HEK293 (cell line): ENCODE data around the gene RPL36.

Experiments used
- GLI2 ChIP-seq: fragments of 450-650 bp; formaldehyde crosslinking; IDR thresholded peaks from 2 replicates; pipeline ENCODE4; 2017; ENCODE audit warnings: missing biosample characterization, missing genetic modification characterization, low read depth, borderline replicate concordance
- IKZF3 ChIP-seq: fragments of 450-650 bp; IDR thresholded peaks from 2 replicates; pipeline ENCODE4 v1.5.0; 2018; ENCODE audit warnings: missing biosample characterization, mild to moderate bottlenecking, missing genetic modification characterization, moderate library complexity
- KLF10 ChIP-seq: fragments of 450-650 bp; IDR thresholded peaks from 2 replicates; pipeline ENCODE4 v1.5.1; 2018; ENCODE audit warnings: missing biosample characterization, mild to moderate bottlenecking, missing genetic modification characterization
- MZF1 ChIP-seq: fragments of 450-650 bp; formaldehyde crosslinking; IDR thresholded peaks from 2 replicates; pipeline ENCODE4 v1.5.1; 2017; ENCODE audit warnings: missing biosample characterization, missing genetic modification characterization, borderline replicate concordance
- SCRT2 ChIP-seq: fragments of 450-650 bp; formaldehyde crosslinking; IDR thresholded peaks from 2 replicates; pipeline ENCODE4 v1.5.1; 2016; ENCODE audit warnings: missing biosample characterization, missing genetic modification characterization
- SP7 ChIP-seq: fragments of 450-650 bp; formaldehyde crosslinking; IDR thresholded peaks from 2 replicates; pipeline ENCODE4 v1.5.1; 2016; ENCODE audit warnings: missing biosample characterization, missing genetic modification characterization
- TRIM28 ChIP-seq: IDR thresholded peaks from 2 replicates; pipeline ENCODE4 v1.6.1; 2011; ENCODE audit warnings: low read length, control low read depth, borderline replicate concordance
- YY1 ChIP-seq: fragments of 450-650 bp; formaldehyde crosslinking; IDR thresholded peaks from 2 replicates; pipeline ENCODE4 v1.5.1; 2018; ENCODE audit warnings: missing biosample characterization, missing genetic modification characterization
- YY2 ChIP-seq: fragments of 450-650 bp; formaldehyde crosslinking; IDR thresholded peaks from 2 replicates; pipeline ENCODE4 v1.5.1; 2016; ENCODE audit warnings: missing biosample characterization, missing genetic modification characterization
- ZBTB21 ChIP-seq: fragments of 450-650 bp; formaldehyde crosslinking; IDR thresholded peaks from 2 replicates; pipeline ENCODE4 v1.5.1; 2017; ENCODE audit warnings: missing biosample characterization, missing genetic modification characterization
- ZFP3 ChIP-seq: fragments of 450-650 bp; formaldehyde crosslinking; IDR thresholded peaks from 2 replicates; pipeline ENCODE4 v1.5.1; 2016; ENCODE audit warnings: low read depth, missing biosample characterization, missing genetic modification characterization
- ZNF10 ChIP-seq: fragments of 450-650 bp; formaldehyde crosslinking; IDR thresholded peaks from 2 replicates; pipeline ENCODE4 v1.5.1; 2017; ENCODE audit warnings: missing biosample characterization, missing genetic modification characterization
- ZNF24 ChIP-seq: fragments of 450-650 bp; formaldehyde crosslinking; IDR thresholded peaks from 2 replicates; pipeline ENCODE4 v1.5.1; 2016; ENCODE audit warnings: missing biosample characterization, missing genetic modification characterization
- ZNF274 ChIP-seq, 2 experiments: fragments of 200-500 bp in 1 of 2; fragments of 450-650 bp in 1 of 2; sonication (Bioruptor generic) in 1 of 2; formaldehyde crosslinking in 1 of 2; IDR thresholded peaks; 2 replicates each; pipeline versions ENCODE4 v1.5.1 to v1.6.1; 2014 to 2016; ENCODE audit warnings: borderline replicate concordance in 1 of 2, inconsistent platforms in 1 of 2, low read length in 1 of 2, missing biosample characterization in 1 of 2, missing genetic modification characterization in 1 of 2
- ZNF302 ChIP-seq: fragments of 450-650 bp; formaldehyde crosslinking; IDR thresholded peaks from 2 replicates; pipeline ENCODE4 v1.5.1; 2016; ENCODE audit warnings: missing biosample characterization, missing genetic modification characterization, low read depth
- ZNF366 ChIP-seq: fragments of 450-650 bp; formaldehyde crosslinking; conservative IDR thresholded peaks from 2 replicates; pipeline ENCODE4 v1.5.1; 2016; ENCODE audit warnings: missing biosample characterization, missing genetic modification characterization
- ZNF394 ChIP-seq: fragments of 450-650 bp; formaldehyde crosslinking; IDR thresholded peaks from 2 replicates; pipeline ENCODE4 v1.5.1; 2016; ENCODE audit warnings: missing biosample characterization, missing genetic modification characterization, mild to moderate bottlenecking, moderate library complexity, borderline replicate concordance
- ZNF473 ChIP-seq: fragments of 450-650 bp; formaldehyde crosslinking; IDR thresholded peaks from 2 replicates; pipeline ENCODE4 v1.5.1; 2017; ENCODE audit warnings: missing biosample characterization, missing genetic modification characterization
- ZNF529 ChIP-seq: fragments of 450-650 bp; formaldehyde crosslinking; IDR thresholded peaks from 2 replicates; pipeline ENCODE4 v1.5.1; 2017; ENCODE audit warnings: missing genetic modification characterization, missing biosample characterization; ENCODE audit not compliant: insufficient replicate concordance
- ZNF560 ChIP-seq: fragments of 450-650 bp; formaldehyde crosslinking; IDR thresholded peaks from 2 replicates; pipeline ENCODE4 v1.5.1; 2017; ENCODE audit warnings: missing biosample characterization, missing genetic modification characterization, borderline replicate concordance
- ZNF571 ChIP-seq: fragments of 450-650 bp; formaldehyde crosslinking; IDR thresholded peaks from 2 replicates; pipeline ENCODE4 v1.5.0; 2017; ENCODE audit warnings: missing biosample characterization, missing genetic modification characterization
- ZNF596 ChIP-seq: fragments of 450-650 bp; IDR thresholded peaks from 2 replicates; pipeline ENCODE4 v1.5.0; 2018; ENCODE audit warnings: missing biosample characterization, mild to moderate bottlenecking, missing genetic modification characterization, moderate library complexity
- ZNF600 ChIP-seq: fragments of 450-650 bp; formaldehyde crosslinking; IDR thresholded peaks from 2 replicates; pipeline ENCODE4 v1.5.1; 2016; ENCODE audit warnings: missing biosample characterization, missing genetic modification characterization
- ZNF610 ChIP-seq: fragments of 450-650 bp; formaldehyde crosslinking; IDR thresholded peaks from 2 replicates; pipeline ENCODE4 v1.5.1; 2016; ENCODE audit warnings: missing biosample characterization, missing genetic modification characterization, borderline replicate concordance
- ZNF621 ChIP-seq: fragments of 450-650 bp; formaldehyde crosslinking; IDR thresholded peaks from 2 replicates; pipeline ENCODE4 v1.5.1; 2017; ENCODE audit warnings: missing biosample characterization, missing genetic modification characterization
- ZSCAN16 ChIP-seq: fragments of 450-650 bp; formaldehyde crosslinking; IDR thresholded peaks from 2 replicates; pipeline ENCODE4 v1.5.1; 2016; ENCODE audit warnings: missing biosample characterization, missing genetic modification characterization
- ZSCAN23 ChIP-seq: fragments of 450-650 bp; formaldehyde crosslinking; IDR thresholded peaks from 2 replicates; pipeline ENCODE4 v1.5.1; 2016; ENCODE audit warnings: missing biosample characterization, missing genetic modification characterization
- TF ChIP-seq, protein P1 (sequence below): fragments of 450-650 bp; formaldehyde crosslinking; IDR thresholded peaks from 2 replicates; pipeline ENCODE4; 2016; ENCODE audit warnings: missing biosample characterization, missing genetic modification characterization
- TF ChIP-seq, protein P2 (sequence below): fragments of 450-650 bp; formaldehyde crosslinking; IDR thresholded peaks from 2 replicates; pipeline ENCODE4 v1.5.1; 2016; ENCODE audit warnings: missing biosample characterization, missing genetic modification characterization
- TF ChIP-seq, protein P3 (sequence below): fragments of 450-650 bp; formaldehyde crosslinking; IDR thresholded peaks from 2 replicates; pipeline ENCODE4 v1.5.1; 2017; ENCODE audit warnings: missing biosample characterization, missing genetic modification characterization
- TF ChIP-seq, protein P4 (sequence below): fragments of 450-650 bp; IDR thresholded peaks from 2 replicates; pipeline ENCODE4 v1.5.1; 2018; ENCODE audit warnings: missing biosample characterization, mild to moderate bottlenecking, missing genetic modification characterization
- TF ChIP-seq, protein P5 (sequence below): fragments of 450-650 bp; formaldehyde crosslinking; IDR thresholded peaks from 2 replicates; pipeline ENCODE4 v1.5.1; 2016; ENCODE audit warnings: missing biosample characterization, missing genetic modification characterization

Gene RPL36

DNA sequence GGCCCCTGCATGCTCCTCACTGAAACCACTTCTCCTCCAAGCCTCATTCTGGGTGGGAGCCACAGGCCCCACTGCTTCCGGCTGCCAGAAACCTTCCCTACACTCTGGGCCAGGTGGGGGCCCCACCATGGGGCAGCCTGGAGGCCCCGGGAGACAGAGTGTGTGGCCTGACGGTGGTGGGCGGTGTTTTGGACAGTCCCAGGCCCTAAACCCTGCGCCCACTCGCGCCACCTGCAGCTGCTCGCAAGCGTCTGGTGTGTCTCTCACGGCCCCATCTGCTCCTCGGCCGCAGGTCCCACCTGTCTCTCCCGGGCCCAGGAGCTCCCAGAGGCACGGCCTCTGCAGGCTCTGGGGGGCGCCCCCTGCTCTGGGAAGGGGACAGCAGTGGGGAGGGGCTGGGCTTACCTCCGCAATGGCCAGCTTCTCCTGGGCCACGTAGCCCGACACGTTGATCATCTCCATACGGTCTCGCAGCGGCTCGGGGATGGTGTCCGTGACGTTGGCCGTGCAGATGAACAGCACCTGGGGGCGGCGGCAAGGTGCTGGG is 5.6 kb downstream of the RPL36 start (continued):
- TF ChIP-seq, protein P1, sequence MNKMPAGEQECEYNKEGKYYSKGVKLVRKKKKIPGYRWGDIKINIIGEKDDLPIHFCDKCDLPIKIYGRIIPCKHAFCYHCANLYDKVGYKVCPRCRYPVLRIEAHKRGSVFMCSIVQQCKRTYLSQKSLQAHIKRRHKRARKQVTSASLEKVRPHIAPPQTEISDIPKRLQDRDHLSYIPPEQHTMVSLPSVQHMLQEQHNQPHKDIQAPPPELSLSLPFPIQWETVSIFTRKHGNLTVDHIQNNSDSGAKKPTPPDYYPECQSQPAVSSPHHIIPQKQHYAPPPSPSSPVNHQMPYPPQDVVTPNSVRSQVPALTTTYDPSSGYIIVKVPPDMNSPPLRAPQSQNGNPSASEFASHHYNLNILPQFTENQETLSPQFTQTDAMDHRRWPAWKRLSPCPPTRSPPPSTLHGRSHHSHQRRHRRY (tag by site-specific recombination): no peak
- TF ChIP-seq ZNF473 (tag by site-specific recombination): no peak
- no peak for TF ChIP-seq ZNF596 (tag by site-specific recombination)
- TF ChIP-seq IKZF3 (tag by site-specific recombination): peak; percentile 62
- 0 out of 2 replicates have a peak, but pooled peaks have one; percentile 32 for TF ChIP-seq ZNF10
- TF ChIP-seq ZNF302: no peak
- TF ChIP-seq, protein P2, sequence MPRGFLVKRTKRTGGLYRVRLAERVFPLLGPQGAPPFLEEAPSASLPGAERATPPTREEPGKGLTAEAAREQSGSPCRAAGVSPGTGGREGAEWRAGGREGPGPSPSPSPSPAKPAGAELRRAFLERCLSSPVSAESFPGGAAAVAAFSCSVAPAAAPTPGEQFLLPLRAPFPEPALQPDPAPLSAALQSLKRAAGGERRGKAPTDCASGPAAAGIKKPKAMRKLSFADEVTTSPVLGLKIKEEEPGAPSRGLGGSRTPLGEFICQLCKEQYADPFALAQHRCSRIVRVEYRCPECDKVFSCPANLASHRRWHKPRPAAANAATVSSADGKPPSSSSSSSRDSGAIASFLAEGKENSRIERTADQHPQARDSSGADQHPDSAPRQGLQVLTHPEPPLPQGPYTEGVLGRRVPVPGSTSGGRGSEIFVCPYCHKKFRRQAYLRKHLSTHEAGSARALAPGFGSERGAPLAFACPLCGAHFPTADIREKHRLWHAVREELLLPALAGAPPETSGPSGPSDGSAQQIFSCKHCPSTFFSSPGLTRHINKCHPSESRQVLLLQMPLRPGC (tag by site-specific recombination): no peak
- TF ChIP-seq ZNF571 (tag by site-specific recombination): no peak
- no peak for TF ChIP-seq ZNF274 (IDR thresholded peaks at IDR 0.05; ENCODE audit: low read length)
- no peak for TF ChIP-seq ZNF274 (tag by site-specific recombination; IDR thresholded peaks at IDR 0.05; ENCODE audit: borderline replicate concordance)
- no peak for TF ChIP-seq TRIM28
- no peak for TF ChIP-seq SP7 (tag by site-specific recombination)
- TF ChIP-seq ZNF560 (tag by site-specific recombination): no peak
- TF ChIP-seq GLI2: no peak
- TF ChIP-seq ZNF600 (tag by site-specific recombination): 0 out of 2 replicates have a peak, but pooled peaks have one; percentile 34
- TF ChIP-seq ZSCAN16 (tag by site-specific recombination): no peak
- TF ChIP-seq YY1 (tag by site-specific recombination): no peak
- TF ChIP-seq MZF1 (tag by site-specific recombination): no peak
- TF ChIP-seq SCRT2 (tag by site-specific recombination): no peak
- TF ChIP-seq, protein P3, sequence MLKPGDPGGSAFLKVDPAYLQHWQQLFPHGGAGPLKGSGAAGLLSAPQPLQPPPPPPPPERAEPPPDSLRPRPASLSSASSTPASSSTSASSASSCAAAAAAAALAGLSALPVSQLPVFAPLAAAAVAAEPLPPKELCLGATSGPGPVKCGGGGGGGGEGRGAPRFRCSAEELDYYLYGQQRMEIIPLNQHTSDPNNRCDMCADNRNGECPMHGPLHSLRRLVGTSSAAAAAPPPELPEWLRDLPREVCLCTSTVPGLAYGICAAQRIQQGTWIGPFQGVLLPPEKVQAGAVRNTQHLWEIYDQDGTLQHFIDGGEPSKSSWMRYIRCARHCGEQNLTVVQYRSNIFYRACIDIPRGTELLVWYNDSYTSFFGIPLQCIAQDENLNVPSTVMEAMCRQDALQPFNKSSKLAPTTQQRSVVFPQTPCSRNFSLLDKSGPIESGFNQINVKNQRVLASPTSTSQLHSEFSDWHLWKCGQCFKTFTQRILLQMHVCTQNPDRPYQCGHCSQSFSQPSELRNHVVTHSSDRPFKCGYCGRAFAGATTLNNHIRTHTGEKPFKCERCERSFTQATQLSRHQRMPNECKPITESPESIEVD (tag by site-specific recombination): no peak
- no peak for TF ChIP-seq ZNF610 (tag by site-specific recombination)
- TF ChIP-seq ZNF394 (tag by site-specific recombination): peak; percentile 73
- TF ChIP-seq ZSCAN23: no peak
- no peak for TF ChIP-seq ZNF24 (tag by site-specific recombination)
- TF ChIP-seq ZNF366 (tag by site-specific recombination): no peak
- TF ChIP-seq YY2 (tag by site-specific recombination): no peak
- TF ChIP-seq, protein P4, sequence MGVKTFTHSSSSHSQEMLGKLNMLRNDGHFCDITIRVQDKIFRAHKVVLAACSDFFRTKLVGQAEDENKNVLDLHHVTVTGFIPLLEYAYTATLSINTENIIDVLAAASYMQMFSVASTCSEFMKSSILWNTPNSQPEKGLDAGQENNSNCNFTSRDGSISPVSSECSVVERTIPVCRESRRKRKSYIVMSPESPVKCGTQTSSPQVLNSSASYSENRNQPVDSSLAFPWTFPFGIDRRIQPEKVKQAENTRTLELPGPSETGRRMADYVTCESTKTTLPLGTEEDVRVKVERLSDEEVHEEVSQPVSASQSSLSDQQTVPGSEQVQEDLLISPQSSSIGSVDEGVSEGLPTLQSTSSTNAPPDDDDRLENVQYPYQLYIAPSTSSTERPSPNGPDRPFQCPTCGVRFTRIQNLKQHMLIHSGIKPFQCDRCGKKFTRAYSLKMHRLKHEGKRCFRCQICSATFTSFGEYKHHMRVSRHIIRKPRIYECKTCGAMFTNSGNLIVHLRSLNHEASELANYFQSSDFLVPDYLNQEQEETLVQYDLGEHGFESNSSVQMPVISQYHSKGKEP (tag by site-specific recombination): peak; percentile 30; the same call in 1 of the 2 replicates
- TF ChIP-seq ZFP3: no peak
- no peak for TF ChIP-seq KLF10 (tag by site-specific recombination)
- TF ChIP-seq ZNF621 (tag by site-specific recombination): no peak
- TF ChIP-seq, protein P5, sequence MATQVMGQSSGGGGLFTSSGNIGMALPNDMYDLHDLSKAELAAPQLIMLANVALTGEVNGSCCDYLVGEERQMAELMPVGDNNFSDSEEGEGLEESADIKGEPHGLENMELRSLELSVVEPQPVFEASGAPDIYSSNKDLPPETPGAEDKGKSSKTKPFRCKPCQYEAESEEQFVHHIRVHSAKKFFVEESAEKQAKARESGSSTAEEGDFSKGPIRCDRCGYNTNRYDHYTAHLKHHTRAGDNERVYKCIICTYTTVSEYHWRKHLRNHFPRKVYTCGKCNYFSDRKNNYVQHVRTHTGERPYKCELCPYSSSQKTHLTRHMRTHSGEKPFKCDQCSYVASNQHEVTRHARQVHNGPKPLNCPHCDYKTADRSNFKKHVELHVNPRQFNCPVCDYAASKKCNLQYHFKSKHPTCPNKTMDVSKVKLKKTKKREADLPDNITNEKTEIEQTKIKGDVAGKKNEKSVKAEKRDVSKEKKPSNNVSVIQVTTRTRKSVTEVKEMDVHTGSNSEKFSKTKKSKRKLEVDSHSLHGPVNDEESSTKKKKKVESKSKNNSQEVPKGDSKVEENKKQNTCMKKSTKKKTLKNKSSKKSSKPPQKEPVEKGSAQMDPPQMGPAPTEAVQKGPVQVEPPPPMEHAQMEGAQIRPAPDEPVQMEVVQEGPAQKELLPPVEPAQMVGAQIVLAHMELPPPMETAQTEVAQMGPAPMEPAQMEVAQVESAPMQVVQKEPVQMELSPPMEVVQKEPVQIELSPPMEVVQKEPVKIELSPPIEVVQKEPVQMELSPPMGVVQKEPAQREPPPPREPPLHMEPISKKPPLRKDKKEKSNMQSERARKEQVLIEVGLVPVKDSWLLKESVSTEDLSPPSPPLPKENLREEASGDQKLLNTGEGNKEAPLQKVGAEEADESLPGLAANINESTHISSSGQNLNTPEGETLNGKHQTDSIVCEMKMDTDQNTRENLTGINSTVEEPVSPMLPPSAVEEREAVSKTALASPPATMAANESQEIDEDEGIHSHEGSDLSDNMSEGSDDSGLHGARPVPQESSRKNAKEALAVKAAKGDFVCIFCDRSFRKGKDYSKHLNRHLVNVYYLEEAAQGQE (tag by site-specific recombination): no peak
- no peak for TF ChIP-seq ZNF529 (tag by site-specific recombination)
- no peak for TF ChIP-seq ZBTB21
